ENCODE results near the gene MMD.

- TF ChIP-seq POLR2A (IDR thresholded peaks at IDR 0.05) (peak; percentile 57 to 68), CTCF (IDR thresholded peaks at IDR 0.05) (no peak)
These were observed at the start of gene MMD for GRCh38 chr17:55421179-55421934.

Data from heart left ventricle (tissue), 13 donors.